NCI-H1436 (cell line): ENCODE measurements around the gene TMBIM1.
"Not testable (repeated sequence)": the region's sequence is repeated elsewhere in the genome, so short reads cannot be mapped to it uniquely, and the experiment has no call there.

Source experiments
- DNase-seq: peaks from one replicate; lab custom pipeline; 2025; lab: John Stamatoyannopoulos, UW

Gene TMBIM1

GRCh38 chr2:218318241-218318640 is 25.9 kb upstream of the TMBIM1 start:
- DNase-seq, result no peak

GRCh38 chr2:218317835-218318234 is 25.5 kb upstream of the TMBIM1 start:
- DNase-seq, result no peak

- DNase-seq, result no peak
These were observed 25.0 kb upstream of the TMBIM1 start for GRCh38 chr2:218317303-218317630.

GRCh38 chr2:218315397-218315796 is 23.1 kb upstream of the TMBIM1 start:
- no peak for DNase-seq

GRCh38 chr2:218314764-218315163 is 22.5 kb upstream of the TMBIM1 start:
- not testable (repeated sequence) for DNase-seq

DNA sequence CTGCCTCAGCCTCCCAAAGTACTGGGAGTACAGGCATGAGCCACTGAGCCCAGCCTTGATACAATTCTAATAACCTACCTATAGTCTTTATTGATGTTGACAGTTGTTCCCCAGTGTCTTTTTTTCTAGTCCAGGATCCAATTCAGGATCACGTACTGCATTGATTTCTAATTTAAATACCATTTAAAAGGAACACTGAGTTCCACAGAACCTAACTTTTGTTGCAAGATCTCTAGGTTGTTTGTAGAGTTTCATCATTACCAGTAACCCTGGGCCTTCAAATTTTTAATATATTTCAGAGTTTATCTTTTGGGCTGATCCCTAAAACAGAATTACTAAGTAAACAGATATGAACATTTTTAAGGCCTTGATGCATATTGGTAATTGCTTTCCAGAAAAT is 21.1 kb upstream of the TMBIM1 start:
- DNase-seq, result no peak

DNA sequence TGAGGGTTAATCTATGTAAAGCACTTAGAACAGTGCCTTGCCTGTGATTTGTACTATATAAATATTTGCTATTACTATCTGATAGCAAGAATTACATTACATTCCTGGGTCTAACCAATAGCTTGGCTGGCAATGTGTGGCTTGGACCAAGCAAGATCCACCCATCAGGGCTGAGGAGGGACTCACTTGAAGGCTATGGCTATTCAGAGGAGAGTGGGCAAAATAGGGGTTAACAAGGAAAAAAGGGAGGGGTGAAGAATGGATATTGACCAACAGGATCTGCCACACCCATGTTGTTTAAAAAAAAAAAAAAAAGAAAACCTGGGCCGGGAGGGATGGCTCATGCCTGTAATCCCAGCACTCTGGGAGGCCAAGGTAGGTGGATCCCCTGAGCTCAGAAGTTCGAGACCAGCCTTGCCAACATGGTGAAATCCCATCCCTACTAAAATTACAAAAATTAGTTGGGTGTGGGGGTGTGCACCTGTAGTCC is 20.0 kb upstream of the TMBIM1 start:
- no peak for DNase-seq

GRCh38 chr2:218311541-218312266 is 19.4 kb upstream of the TMBIM1 start:
- DNase-seq, result not testable (repeated sequence)

DNA sequence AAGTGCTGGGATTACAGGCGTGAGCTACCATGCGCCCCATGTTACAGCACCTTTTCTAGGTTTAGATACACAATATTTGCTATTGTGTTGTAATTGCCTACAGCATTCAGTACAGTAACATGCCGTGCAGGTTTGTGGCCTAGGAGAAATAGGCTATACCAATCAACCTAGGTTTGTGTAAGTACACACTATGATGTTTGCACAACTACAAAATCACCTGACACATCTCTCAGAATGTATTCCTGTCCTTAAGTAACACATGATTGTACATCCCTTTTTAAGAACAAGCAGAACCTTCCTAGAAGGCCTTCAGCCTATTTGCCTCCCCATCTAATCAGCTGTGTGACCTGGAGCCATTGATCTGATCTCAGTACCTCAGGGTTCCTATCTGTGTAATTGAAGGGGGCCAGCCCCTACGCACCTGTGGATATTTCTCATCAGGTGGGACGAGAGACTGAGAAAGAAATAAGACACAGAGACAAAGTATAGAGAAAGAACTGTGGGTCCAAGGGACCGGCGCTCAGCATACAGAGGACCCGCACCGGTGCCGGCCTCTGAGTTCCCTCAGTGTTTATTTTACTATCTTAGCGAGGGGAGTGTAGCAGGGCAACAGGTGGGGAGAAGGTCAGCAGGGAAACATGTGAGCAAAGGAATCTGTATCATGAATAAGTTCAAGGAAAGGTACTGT is 18.7 kb upstream of the TMBIM1 start:
- no peak for DNase-seq

- DNase-seq, result no peak
These were observed 15.2 kb upstream of the TMBIM1 start for GRCh38 chr2:218307415-218308090.

DNA sequence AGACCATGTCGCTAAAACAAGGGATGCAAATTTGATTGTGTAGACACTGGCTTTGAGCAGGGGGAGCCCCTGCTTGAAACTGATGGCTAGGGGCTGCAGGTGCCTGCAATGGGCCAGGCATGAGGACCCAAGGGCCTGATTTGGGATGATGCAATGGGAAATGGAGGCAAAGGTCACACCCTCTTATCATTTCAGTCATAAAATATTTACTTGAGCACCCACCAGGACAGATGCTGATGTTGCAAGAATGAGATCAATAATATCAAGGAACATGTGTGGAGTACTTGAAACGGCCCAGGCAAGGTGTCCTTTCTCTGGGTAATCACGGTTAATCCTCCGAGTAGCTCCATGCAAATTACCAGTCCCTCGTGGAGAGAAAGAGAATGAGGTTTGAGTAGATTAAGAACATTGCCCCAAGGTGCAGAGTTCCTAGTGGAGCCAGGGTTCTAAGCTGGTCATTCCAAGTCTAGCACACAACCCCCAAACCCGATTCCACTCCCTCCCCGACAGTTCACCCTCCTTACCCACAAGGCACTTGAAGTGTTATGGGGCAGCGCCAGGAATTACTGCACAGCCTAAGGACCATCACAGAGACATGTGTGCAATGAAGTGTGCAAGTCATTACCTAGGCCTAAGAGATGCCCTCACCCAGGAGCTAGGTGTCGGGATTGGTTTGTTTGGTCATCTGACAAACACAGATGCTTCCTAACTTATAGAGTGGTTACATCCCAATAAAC is 14.0 kb upstream of the TMBIM1 start:
- DNase-seq, result no peak

- DNase-seq, result no peak
These were observed 13.1 kb upstream of the TMBIM1 start for GRCh38 chr2:218305383-218305782.

GRCh38 chr2:218301176-218301819 is 9.0 kb upstream of the TMBIM1 start:
- peak; percentile 80 for DNase-seq

GRCh38 chr2:218300141-218300540 is 7.8 kb upstream of the TMBIM1 start:
- no peak for DNase-seq

DNA sequence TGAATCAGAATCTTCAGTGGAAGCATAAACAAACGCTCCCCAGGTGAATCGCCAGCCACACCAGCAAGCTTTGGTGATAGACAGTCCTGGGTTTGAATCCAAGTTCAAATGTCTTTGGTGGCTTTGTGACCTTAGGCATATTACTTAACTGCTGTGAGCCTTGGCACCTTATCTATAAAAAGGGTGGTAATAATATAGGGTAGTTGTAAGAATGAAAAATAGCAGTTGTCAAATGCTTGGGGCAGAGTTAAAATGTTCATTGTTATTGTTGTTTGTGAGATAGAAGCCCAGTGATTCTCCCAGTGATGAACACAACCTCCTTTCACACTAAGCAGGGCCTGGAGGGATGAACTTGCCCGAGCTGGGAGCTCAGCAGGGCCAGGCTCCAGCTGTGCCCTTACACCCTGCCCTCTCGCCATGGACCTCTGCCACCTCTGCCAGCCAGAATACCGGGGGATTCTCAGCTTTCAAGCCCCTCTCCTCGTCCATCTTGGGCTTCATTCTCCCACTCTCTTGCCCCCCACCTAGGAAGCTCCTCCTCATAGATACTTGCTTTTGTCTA is 6.1 kb upstream of the TMBIM1 start:
- no peak for DNase-seq

DNA sequence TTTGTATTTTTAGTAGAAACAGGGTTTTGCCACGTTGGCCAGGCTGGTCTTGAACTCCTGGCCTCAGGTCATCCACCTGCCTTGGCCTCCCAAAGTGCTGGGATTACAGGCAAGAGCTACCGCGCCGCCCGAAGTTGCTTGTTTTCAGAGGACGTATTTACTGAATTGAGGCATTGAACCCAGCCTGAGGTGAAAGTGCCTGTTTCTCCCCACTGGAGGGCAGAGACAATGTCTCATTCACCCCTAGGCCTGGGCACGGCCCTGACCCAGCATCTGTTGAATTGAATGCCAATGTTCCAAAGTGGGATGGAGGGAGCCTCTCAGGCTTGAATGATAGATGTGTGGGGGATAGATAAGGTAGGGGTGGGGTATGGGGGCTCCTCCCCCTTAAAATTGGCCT is 4.5 kb upstream of the TMBIM1 start:
- no peak for DNase-seq

DNA sequence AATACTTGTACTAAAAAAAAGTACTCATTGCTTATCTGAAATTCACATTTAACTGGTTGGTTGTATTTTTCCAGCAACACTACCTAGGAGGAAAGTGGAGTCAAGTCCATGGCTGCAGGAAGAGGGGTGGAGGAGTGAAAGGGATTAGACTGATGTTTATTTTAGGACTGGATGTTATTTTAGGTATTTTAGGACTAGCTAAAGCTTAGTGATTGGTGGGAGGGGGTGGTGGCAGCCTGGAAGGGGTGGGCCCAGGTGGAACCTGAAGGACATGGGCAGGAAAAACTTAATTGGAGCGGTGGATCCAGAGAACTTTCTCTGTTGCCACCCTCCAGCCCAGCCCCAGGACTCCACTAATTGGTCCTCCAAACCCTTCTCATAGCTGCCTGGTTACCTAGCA is 3.9 kb upstream of the TMBIM1 start:
- no peak for DNase-seq

GRCh38 chr2:218295029-218295428 is 2.7 kb upstream of the TMBIM1 start:
- no peak for DNase-seq

DNA sequence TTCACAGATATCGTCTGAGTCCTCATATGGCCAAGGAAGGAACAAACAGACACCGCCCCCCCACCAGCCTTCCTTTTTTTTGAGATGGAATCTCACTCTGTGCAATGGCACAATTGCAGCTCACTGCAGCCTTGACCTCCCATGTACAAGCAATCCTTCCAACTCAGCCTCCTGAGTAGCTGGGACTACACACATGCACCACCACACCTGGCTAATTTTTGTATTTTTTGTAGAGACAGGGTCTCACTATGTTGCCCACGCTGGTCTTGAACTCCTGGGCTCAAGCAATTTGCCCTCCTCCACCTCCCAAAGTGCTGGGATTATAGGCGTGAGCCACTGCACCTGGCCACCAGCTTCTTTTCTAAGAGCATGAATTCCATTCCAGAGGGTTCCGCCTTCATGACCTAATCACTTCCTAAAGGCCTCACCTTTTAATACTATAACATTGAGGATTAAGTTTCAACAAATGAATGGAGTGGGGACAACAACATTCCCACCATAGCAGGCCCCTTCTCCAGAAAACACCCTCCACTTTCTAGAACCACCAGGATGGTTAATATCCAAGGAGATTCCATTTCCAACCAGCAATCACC is 2.2 kb upstream of the TMBIM1 start:
- DNase-seq, result no peak

DNA sequence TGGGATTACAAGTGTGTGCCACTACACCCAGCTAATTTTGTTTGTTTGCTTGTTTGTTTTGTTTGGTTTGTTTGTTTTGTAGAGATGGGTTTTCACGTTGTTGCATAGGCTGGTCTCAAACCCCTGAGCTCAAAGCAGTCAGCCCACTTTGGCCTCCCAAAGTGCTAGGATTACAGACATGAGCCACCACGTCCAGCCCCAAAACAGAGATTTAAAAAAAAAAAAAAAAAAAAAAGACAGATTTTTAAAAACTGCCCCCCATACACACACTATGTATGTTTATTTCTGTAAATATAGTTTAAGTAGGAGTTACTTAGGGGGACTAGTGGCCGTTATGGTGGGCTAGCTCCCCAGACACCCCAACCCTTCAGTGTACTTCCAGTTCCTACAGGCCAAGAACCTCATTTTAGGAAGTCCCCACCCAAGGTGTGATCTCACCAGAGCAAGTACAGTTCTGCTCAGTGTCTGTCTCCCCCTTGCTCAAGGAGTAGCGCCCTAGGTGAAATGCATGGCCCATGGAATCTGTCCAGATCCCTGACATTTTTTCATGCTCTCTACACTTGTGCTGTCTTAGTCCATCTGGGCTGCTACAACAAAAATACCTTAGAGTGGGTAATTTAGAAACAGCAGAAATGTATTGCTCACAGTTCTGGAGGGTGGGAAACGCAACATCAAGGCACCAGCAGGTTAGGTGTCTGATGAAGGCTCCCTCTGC is 1.6 kb upstream of the TMBIM1 start:
- no peak for DNase-seq
